ENCODE measurements around the gene AQP3. TPM values are rescaled to one million over a fixed set of nuclear protein-coding genes. Genes with fewer than 3 reads are reported as not detected.
A peak's percentile ranks its signal among the peaks of the same experiment; 100 is the strongest.
"Not testable (repeated sequence)": the region's sequence is repeated elsewhere in the genome, so short reads cannot be mapped to it uniquely, and the experiment has no call there.

The AQP3 gene
- polyA plus RNA-seq, 10 donors, result 4.9 to 26.8 (median 5.7) TPM

- DNase-seq, result no peak
These were observed 18.5 kb upstream of the AQP3 start for GRCh38 chr9:33465596-33466564.

- no peak for DNase-seq
These were observed 17.7 kb upstream of the AQP3 start for GRCh38 chr9:33465096-33465495.

- no peak for DNase-seq
These were observed 16.7 kb upstream of the AQP3 start for GRCh38 chr9:33464045-33464636.

GRCh38 chr9:33463151-33463550 is 15.8 kb upstream of the AQP3 start:
- no peak for DNase-seq

- no peak for DNase-seq
These were observed 14.1 kb upstream of the AQP3 start for GRCh38 chr9:33461492-33461891.

GRCh38 chr9:33460854-33461253 is 13.5 kb upstream of the AQP3 start:
- no peak for DNase-seq

- no peak for DNase-seq
These were observed 11.7 kb upstream of the AQP3 start for GRCh38 chr9:33459115-33459514.

GRCh38 chr9:33458444-33458843 is 11.1 kb upstream of the AQP3 start:
- DNase-seq, result no peak

GRCh38 chr9:33455945-33456344 is 8.6 kb upstream of the AQP3 start:
- DNase-seq, result no peak

- not testable (repeated sequence) for DNase-seq
These were observed 8.1 kb upstream of the AQP3 start for GRCh38 chr9:33455456-33455855.

GRCh38 chr9:33454661-33455026 is 7.3 kb upstream of the AQP3 start:
- not testable (repeated sequence) for DNase-seq

GRCh38 chr9:33453999-33454660 is 6.7 kb upstream of the AQP3 start:
- no peak for DNase-seq

GRCh38 chr9:33453286-33453860 is 6.0 kb upstream of the AQP3 start:
- no peak for DNase-seq

- peak; percentile 23 to 58 (median 48) for DNase-seq
These were observed 5.5 kb upstream of the AQP3 start for GRCh38 chr9:33452828-33453271.

GRCh38 chr9:33450621-33451146 is 3.3 kb upstream of the AQP3 start:
- no peak for DNase-seq

GRCh38 chr9:33449715-33450114 is 2.3 kb upstream of the AQP3 start:
- DNase-seq, result no peak

- peak in 1 of 3 donors; percentile 49 for DNase-seq
These were observed 583 bp upstream of the AQP3 start for GRCh38 chr9:33447799-33448553.

GRCh38 chr9:33446240-33446945 is 1.0 kb downstream of the AQP3 start:
- no peak for DNase-seq

GRCh38 chr9:33445389-33446239 is 1.8 kb downstream of the AQP3 start:
- no peak for DNase-seq

Data from muscle of back (tissue), 11 donors.